ENCODE measurements around the gene FAM216B. TPM values are rescaled to one million over a fixed set of nuclear protein-coding genes. Genes with fewer than 3 reads are reported as not detected.

The FAM216B gene
- total RNA-seq, 1 donor from 2014 or later: not detected

DNA sequence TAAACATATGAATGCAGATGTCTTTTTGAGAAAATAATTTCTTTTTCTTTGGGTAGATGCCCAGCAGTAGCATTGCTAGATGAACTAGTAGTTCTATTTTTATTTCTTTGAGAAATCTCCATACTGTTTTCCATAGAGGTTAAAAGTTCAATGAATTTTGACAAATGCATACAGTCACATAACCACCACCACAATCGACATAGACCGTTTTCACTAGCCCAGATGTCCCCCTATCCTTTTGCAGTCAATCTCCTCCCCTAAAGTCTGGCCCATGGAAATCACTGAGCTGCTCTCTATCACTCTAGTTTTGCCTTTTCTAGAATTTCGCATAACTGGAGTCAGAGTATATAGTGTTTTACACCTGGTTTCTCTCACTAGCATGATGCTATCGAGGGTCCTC lies 10.8 kb downstream of the FAM216B start:
- H3K4me1 Mint-ChIP-seq (ENCODE audit: unreplicated experiment): no peaks in the 10 kb centered on the region
- no peaks in the 10 kb centered on the region for H3K36me3 Mint-ChIP-seq (ENCODE audit: unreplicated experiment)
- no peak for DNase-seq (ENCODE audit: extremely low spot score, unreplicated experiment)
- no peak overlapping the region for H3K4me3 Mint-ChIP-seq (ENCODE audit: unreplicated experiment)
- peaks cover 4% of the 10 kb centered on the region for H3K27me3 Mint-ChIP-seq (ENCODE audit: unreplicated experiment)
- TF ChIP-seq, protein P1, sequence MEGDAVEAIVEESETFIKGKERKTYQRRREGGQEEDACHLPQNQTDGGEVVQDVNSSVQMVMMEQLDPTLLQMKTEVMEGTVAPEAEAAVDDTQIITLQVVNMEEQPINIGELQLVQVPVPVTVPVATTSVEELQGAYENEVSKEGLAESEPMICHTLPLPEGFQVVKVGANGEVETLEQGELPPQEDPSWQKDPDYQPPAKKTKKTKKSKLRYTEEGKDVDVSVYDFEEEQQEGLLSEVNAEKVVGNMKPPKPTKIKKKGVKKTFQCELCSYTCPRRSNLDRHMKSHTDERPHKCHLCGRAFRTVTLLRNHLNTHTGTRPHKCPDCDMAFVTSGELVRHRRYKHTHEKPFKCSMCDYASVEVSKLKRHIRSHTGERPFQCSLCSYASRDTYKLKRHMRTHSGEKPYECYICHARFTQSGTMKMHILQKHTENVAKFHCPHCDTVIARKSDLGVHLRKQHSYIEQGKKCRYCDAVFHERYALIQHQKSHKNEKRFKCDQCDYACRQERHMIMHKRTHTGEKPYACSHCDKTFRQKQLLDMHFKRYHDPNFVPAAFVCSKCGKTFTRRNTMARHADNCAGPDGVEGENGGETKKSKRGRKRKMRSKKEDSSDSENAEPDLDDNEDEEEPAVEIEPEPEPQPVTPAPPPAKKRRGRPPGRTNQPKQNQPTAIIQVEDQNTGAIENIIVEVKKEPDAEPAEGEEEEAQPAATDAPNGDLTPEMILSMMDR (IDR thresholded peaks at IDR 0.05): no peak
- H3K9me3 Mint-ChIP-seq (ENCODE audit: unreplicated experiment): peaks cover 11% of the 10 kb centered on the region
- H3K27ac Mint-ChIP-seq (ENCODE audit: unreplicated experiment): no peak overlapping the region

DNA sequence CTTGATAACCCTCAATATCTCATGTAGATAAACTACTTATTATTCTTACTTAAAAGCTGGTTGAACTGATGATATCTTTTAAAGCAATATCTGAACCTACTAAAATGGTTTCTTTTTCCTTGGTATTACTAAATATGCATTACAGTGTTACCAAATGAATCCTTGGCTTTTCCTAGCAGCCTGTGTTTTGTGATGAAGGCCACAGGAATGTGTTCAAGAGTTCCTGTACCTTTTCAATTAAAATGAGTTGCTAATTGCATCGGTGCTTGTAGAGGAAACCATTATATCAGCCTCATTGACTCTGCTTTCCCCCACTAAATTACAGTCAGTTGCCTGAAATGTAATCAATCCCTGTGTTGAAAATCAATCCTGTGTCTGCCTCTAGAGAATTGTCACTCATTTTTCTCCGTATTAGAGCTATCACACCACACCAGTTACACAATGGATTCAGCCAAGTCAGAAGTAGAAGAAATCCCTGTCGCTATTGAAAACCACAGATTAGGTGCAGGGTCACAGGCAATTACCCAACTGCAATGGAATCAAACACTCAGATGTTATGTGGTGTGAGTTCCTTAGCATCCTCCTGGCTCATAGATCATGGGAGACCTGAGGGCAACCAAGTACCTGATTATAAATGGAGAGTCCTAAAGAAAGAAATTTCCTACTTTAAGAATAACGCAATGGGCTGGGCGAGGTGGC lies 13.3 kb downstream of the FAM216B start:
- Mint-ChIP-seq H3K9me3 (ENCODE audit: unreplicated experiment) (no peaks in the 10 kb centered on the region), H3K27ac (ENCODE audit: unreplicated experiment) (no peak overlapping the region), H3K4me3 (ENCODE audit: unreplicated experiment) (no peak overlapping the region), H3K27me3 (ENCODE audit: unreplicated experiment) (peaks cover 4% of the 10 kb centered on the region), H3K36me3 (ENCODE audit: unreplicated experiment) (no peaks in the 10 kb centered on the region), H3K4me1 (ENCODE audit: unreplicated experiment) (no peaks in the 10 kb centered on the region)
- DNase-seq (ENCODE audit: extremely low spot score, unreplicated experiment): no peak
- TF ChIP-seq, protein P1 (IDR thresholded peaks at IDR 0.05): no peak

DNA sequence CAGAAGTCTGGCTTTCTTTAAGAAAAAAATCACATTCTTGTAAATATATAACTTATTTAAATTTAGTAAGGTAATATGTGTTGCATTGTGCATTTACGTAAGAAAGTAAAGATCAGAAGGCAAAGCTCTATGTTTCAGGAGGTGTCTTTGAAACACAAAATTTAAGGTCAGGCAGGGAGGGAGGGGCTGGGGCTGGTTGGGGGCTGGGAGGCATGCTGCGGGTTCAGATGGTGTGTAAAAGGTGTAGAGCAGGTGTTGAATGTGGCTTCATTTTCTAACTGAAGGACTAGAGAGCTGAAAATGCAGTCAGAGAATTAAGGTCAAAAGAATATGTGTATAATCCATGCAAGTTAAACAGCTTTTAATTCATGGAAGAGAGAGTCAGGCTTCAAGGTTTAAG lies 14.3 kb downstream of the FAM216B start:
- Mint-ChIP-seq H3K4me1 (ENCODE audit: unreplicated experiment) (no peaks in the 10 kb centered on the region), H3K36me3 (ENCODE audit: unreplicated experiment) (no peaks in the 10 kb centered on the region), H3K9me3 (ENCODE audit: unreplicated experiment) (no peaks in the 10 kb centered on the region), H3K4me3 (ENCODE audit: unreplicated experiment) (no peak overlapping the region), H3K27me3 (ENCODE audit: unreplicated experiment) (peaks cover 4% of the 10 kb centered on the region), H3K27ac (ENCODE audit: unreplicated experiment) (no peak overlapping the region)
- no peak for DNase-seq (ENCODE audit: extremely low spot score, unreplicated experiment)
- TF ChIP-seq, protein P1 (IDR thresholded peaks at IDR 0.05): no peak

DNA sequence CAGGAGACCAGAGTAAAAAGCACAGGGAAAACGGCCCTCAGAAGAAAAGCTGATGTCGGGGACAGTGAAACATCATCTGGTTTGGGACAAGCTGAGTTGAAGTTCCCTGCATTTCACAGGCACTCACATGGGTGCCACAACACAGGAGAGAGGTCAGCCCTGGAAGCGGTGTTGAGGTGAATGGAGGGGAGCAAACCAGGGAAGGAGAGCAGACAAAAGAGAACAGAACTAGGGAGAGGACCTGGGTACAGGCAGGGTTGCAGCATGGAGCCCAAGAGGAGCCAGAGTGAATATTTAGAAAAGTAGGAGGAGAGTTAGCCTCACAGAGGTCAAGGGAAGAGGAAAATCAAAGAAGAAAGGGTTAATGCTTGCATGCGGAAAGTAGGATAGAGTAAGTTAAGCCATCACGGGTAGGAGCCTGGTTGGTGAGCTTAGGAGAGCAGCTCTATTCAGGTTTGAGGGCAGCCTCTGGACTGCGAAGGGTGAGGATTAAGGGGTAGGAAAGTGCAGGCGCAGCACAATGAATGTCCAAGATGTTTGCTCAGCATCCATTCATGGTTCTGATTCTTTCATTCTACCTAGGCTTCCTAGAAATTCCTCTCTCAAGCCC lies 15.5 kb downstream of the FAM216B start:
- TF ChIP-seq, protein P1 (IDR thresholded peaks at IDR 0.05): no peak
- no peak for DNase-seq (ENCODE audit: extremely low spot score, unreplicated experiment)
- Mint-ChIP-seq H3K4me1 (ENCODE audit: unreplicated experiment) (no peaks in the 10 kb centered on the region), H3K27ac (ENCODE audit: unreplicated experiment) (no peak overlapping the region), H3K4me3 (ENCODE audit: unreplicated experiment) (no peak overlapping the region), H3K36me3 (ENCODE audit: unreplicated experiment) (no peaks in the 10 kb centered on the region), H3K9me3 (ENCODE audit: unreplicated experiment) (no peaks in the 10 kb centered on the region), H3K27me3 (ENCODE audit: unreplicated experiment) (peaks cover 4% of the 10 kb centered on the region)

DNA sequence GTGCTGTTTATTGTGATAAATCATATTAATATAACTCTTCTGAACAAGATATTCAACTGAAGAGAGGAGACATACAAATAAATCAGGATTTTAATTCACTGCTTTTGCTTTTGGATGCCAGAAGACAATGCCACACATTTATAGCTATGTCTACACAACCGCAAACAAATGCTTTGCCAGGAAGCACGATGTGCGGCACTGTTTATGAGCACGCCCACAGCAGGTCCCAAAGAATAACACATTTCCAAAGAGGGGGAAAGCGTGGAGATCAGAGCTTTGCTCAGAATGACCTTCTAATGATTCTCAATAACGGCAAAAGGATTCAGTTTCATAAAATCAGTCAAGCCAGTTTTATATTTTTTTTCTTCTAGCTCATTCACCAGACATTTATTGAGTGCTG lies 16.7 kb downstream of the FAM216B start:
- DNase-seq (ENCODE audit: extremely low spot score, unreplicated experiment): no peak
- H3K27ac Mint-ChIP-seq (ENCODE audit: unreplicated experiment): no peak overlapping the region
- TF ChIP-seq, protein P1 (IDR thresholded peaks at IDR 0.05): no peak
- H3K4me1 Mint-ChIP-seq (ENCODE audit: unreplicated experiment): no peaks in the 10 kb centered on the region
- peaks cover 4% of the 10 kb centered on the region for H3K27me3 Mint-ChIP-seq (ENCODE audit: unreplicated experiment)
- no peaks in the 10 kb centered on the region for H3K9me3 Mint-ChIP-seq (ENCODE audit: unreplicated experiment)
- H3K4me3 Mint-ChIP-seq (ENCODE audit: unreplicated experiment): no peak overlapping the region
- H3K36me3 Mint-ChIP-seq (ENCODE audit: unreplicated experiment): no peaks in the 10 kb centered on the region

Data from osteocyte (in vitro differentiated cells).